Activated CD8-positive, alpha-beta memory T cell treated with anti-CD3 and anti-CD28 coated beads, Interleukin-2, amount 50 U/mL, for 48 hours (primary cell): ENCODE results near the gene USPL1.
A peak's percentile ranks its signal among the peaks of the same experiment; 100 is the strongest.
"Not testable (repeated sequence)": the region's sequence is repeated elsewhere in the genome, so short reads cannot be mapped to it uniquely, and the experiment has no call there.

Experiments
- DNase-seq: peaks from one replicate; pipeline ENCODE4 v3.0.0-alpha.2; 2020

The USPL1 gene

DNA sequence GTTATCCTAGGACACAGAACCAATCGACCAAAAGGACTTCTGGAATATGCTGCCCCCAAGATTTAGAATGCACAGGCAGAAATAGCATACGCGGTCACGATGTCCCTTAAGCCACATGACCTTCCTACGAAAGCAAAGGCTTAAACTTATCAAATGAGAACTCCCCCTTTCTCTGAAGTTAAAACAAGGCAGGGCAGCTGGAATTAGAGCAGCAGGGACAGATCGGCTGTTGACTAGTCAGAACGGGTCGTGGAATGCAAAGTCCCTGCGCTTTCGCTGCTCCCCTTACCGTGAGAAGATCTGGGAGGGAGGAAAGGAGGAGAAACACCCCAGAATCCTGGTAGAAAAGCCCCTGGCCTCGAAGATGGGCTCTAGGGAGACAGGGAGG, 799 bp upstream of the USPL1 start:
- DNase-seq: no peak

DNA sequence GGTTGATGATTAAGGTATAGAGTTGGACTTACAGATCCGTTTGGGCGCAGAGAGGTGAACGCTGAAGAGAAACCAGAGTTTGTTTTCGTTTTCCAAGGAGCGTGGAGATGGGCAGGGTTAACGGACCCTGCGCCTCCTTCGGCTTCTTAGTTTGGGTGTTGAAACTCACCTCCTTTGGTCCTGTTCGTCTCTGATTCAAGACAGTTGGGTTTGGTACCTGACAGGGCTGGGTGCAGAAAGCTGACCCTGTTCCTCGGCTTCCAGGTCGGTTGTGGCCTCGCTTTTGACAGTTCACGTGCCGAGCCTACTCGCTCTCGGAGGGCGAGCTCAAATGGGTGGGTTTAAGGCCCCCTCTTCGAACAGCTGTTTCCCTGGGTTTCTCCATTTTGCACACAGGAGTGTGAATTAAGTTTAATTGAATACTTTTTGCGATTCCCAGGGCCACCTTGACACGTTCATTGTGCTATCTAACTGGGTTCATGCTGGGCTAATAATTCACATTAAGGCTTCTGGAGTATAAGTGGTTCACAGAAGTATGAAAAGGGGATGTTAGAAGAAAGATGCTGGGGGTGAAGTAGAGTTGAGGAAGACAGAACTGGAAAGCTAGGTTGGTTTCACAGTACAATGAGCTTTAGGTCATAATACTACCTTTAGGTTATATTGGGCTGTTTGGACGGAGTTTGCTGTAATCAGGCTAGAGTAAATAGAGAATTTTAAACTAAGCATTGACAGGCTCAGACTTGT, 638 bp downstream of the USPL1 start:
- DNase-seq: peak; percentile 62

DNA sequence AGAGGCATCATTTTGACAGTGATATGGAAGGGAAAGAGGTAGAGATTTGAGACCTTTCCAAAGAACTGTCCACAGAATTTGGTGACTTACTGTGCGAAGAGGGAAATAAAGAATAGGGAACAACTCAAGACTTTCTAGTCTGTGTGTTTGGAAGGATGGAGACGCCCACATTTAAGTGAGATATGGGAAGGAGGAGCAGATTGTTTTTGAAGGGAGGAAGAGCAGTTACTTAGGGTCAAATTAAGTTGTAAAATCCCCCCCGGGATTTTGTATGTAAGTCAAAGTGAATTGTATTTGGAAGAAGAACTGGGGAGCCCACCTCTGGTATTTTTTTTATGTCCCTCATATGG, 1.2 kb downstream of the USPL1 start:
- DNase-seq: no peak

DNA sequence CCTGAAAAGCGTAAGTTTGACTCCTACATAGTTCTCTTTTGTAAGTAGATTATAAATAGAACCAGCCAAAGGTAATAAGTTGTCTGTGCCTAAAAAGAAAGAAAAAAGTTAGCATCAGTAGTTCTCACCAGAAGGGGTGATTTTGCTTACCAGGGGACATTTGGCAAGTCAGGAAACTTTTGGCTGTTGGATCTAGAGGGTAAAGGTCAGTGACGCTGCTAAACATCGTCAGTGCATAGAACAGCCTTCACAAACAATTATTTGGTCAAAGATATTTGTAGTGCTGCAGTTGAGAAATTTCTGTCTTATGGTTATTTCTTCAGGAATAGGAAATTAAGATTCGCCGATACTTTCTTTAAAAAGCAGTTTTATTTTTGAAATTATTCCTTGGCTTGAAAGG, 2.0 kb downstream of the USPL1 start:
- DNase-seq: no peak

DNA sequence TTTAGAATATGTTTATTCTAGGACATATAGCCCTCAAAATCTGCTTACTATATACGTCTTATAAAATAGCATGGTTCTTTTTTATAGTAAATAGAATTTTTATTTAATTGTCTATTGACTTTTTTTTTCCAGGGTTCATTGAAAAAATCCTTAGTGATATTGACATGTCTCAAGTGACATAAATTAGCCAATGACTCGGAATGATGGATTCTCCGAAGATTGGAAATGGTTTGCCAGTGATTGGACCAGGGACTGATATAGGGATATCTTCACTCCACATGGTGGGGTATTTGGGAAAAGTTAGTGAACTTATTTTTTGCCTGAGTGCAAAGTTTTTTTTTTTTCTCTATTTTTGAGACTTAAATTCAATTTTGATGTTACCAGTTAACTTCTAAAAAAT, 3.2 kb downstream of the USPL1 start:
- no peak for DNase-seq

DNA sequence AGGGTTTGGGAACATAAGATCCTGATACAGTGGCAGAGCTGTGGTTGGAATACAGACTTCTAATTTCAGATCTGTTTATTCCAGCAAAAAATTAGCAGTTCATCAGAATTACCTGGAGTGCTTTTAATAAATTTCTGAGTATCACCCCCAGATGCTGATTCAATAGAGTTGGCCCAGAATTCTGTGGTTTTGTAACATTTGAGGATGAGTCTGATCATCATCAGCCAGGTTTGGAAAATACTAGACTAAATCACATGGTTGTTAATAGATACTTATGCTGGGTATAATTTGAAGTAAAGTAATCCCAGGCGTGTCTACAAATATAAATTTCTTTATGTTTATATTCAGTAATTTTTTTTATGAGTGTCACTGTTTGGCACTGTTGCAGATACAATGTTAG, 4.8 kb downstream of the USPL1 start:
- DNase-seq: no peak

DNA sequence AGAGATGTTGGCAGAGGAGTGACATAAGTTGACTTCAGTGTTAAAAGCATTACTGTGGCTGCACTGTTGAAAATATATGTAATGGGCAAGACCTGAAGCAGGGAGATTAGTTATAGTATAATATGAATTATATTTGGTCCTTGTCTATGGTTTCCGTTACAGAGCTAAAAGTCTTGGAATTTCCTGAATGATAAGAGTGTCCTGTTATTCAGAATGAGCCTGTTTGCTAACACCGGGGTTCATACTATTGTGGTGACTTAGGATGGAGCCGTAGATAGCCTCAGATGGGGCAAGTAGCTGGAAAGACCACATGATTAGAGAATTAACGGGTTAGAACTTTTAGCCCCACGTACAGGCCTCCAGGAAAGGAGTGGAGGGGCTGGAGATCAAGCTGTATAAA, 5.7 kb downstream of the USPL1 start:
- DNase-seq: no peak

DNA sequence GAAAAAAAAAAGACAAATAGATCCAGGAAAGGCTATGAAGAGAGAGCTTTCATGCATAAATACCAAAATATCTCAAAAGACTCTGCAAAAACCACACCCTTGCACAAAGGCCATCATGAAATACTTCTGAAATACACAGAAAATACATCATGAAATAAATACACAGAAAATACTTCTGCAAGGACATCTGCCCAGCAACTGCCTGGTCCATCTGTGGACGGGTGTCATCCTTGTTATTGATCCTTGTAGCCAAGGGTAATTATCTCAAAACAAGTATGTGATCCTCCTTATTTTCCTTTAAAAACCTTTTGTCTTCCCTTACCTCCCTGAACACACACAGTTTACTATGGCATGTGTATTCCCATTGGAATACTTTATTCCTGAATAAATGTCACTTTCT, 6.9 kb downstream of the USPL1 start:
- no peak for DNase-seq

DNA sequence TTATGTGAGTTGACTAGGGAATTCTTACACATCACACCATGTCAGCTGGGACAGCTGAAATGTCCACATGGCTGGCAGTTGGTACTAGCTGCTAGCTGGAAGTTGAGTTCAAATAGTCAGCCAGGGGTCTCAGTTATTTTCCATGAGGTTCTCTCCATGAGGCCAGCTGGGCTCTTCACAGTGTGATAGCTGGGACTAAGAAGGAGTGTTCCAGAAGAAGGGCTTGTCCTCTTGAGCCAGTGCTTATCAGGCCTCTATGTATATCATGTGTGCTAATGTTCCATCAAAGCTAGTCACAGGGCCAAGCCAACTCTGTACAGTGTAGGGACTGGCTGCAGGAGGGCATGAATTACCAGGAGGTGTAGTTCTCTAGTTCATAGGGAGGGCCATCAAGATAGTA, 11.8 kb downstream of the USPL1 start:
- no peak for DNase-seq

DNA sequence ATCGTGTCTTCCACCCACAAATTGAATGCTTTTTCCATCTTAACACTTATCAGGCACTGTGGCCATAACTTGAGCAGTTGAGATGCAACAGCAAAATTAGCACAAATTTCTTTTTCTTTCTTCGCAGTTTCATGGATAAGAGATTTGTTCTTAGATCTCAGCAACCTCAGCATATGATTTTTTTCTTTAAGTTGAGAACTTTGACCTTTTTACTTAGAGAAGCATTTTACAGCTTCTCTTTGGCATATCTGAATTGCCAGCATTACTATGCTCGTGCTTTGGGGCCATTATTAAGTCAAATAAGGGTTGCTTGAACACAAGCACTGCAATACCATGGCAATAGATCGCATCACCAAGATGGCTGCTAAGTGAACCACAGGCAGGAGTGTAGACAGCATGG, 16.1 kb downstream of the USPL1 start:
- no peak for DNase-seq

DNA sequence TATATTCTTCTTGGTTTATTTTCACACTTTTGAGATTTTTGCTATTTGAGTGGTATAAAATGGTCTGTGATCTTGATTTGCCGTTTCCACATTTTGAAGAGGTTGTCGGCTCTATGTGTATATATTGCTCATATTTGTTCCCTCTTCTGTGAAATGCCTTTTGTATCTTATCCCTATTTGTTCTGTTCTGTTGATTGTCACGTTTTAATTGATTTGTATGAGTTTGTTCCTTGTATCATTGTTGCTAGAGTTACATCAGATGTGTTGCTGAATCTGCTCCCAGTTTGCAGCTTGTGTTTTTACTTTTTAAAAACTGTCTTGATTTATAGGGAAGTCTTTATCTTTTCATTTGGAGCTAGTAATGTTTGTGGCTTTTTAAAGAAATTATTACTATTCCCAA, 17.1 kb downstream of the USPL1 start:
- no peak for DNase-seq

DNA sequence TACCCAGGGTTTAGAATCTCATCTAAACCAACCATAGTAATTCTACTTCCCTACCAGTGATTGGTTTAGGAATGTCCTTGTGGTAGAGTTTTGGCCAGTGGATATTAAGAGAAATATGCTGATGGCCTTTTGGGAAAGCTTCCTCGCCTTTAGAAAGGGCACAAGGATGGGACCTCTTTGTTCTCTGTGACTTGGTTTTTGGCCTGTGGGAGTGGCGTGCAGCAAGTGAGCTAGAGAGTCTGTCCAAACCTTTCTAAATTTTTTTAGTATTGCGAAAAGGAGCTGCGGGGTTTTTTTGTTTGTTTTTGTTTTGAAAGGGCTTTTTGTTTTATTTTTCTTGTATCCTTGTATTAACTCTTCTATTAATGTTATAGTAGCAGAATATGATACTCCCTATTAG, 20.6 kb downstream of the USPL1 start:
- no peak for DNase-seq

DNA sequence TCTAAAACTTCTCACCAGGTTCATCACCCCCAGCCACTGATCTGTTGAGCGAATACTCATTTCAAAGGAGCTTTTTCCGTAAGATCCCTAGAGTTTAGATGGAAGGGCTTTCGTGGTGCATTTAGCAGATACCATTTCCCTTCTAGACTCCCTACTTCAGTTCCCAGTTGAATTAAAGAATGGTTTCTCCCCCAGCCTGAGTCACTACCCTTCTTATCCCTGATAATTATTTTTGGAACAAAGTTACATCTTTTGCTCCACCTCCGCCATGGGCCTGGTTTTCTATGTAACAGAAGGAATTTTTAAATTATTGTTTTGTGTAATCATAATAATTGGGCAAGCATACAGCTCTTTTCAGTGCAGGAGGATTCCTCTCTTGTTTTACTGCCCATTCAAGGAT, 22.0 kb downstream of the USPL1 start:
- no peak for DNase-seq

DNA sequence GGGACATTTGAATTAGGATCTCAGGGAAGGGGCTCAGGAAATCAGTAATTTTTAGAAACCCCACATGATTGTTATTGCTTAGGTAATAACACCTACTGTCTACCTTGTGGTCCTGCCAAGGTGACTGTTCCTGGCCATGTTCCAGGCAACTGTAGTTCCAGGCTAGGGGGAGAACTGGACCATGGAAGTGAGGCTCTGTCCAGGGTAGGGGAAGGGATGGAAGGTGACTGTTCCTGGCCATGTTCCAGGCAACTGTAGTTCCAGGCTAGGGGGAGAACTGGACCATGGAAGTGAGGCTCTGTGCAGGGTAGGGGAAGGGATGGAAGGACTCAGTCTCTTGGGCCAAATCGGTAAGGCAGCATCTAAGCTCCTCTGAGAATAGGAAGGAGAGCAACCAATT, 23.5 kb downstream of the USPL1 start:
- DNase-seq: not testable (repeated sequence)

DNA sequence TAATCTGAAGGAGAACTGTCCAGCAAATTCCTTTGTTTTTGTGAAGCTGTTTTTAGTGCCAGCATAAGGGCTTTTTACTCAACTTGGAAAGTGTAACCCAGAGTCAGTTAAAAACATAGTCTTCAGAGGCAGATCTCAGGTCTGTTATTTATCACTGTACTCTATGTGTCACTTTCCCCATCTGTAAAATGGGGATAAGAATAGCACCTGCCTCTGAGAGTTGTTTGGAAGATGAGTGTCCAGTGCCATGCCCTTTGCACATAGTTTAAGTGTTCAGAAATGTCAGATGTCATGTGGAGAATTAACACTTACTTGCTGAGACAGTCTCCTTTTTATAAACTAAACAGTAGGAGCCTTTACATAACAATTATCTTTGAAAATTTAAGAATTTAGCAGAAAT, 27.9 kb downstream of the USPL1 start:
- DNase-seq: no peak

DNA sequence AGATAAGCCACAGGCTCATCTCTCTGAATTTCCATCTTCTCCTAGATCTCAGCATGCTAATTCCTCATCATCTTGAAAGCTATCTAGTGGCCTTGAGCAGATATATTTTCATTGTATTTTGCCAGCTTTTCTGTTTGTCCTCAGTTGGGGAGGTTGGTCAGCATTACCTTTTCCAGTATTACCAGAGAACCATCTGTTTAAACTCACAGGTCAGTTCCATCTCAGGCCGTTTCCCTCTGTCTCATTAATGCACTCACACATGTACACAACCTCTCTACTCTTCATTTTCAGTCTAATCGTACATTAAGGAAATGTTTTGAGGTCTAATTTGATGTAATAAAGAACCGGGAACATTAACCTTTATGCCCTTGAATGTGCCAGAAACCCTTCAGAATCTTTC, 29.7 kb downstream of the USPL1 start:
- DNase-seq: no peak

DNA sequence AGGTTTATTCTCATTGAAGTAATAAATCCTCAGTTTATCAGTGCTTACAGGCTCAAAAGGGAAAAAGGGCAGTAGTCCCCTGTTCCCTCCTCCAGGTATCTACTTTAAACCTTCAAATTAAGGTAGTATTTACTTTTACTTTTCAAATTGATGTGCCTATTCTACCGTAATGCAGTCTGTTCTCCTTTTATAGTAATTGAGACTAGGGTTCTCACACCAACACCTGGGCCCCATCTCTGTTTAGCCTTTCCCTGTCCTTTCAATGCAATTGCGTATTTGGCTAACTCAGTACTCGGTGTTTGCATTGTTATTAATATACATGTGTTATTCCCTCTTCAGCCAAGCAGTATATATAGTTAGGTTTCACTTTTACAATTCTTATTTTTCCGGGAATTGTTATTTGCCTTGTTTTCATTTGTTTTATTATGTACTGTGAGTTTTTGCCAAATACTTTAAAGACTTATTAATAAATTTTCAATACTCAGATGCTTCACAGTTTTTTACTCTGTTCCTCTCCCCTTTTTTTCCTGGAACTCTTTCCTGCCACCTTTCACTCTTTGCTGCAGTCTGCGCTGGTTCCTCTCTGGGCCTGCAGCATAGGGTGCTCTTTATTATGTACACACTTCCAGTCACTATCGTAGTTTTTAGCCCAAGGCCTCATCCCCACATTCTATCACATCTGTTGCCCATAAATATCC, 30.3 kb downstream of the USPL1 start:
- no peak for DNase-seq

DNA sequence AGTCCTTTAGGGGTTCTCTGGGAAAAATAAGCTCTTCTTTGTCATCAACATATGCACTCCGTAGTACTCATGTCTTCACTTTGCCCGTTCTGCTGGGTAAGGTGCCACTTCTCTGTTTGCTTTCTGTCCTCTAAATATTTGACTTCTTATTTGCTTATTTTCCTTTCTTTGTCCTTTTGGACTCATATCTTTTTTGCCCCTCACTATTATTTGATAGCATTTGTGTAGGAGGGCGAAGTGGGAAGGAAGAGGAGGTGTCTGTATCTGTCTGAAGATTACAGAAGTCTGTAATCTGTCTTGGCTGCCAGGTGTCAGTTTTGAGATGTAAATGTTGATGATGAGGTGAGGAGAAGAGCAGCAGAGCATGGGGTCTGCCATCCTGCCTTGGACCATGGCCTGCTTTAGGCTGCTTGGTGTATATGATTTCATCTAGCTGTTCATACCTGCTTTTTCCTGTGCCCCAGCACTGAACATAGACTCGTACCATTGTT, 30.8 kb downstream of the USPL1 start:
- DNase-seq: no peak

DNA sequence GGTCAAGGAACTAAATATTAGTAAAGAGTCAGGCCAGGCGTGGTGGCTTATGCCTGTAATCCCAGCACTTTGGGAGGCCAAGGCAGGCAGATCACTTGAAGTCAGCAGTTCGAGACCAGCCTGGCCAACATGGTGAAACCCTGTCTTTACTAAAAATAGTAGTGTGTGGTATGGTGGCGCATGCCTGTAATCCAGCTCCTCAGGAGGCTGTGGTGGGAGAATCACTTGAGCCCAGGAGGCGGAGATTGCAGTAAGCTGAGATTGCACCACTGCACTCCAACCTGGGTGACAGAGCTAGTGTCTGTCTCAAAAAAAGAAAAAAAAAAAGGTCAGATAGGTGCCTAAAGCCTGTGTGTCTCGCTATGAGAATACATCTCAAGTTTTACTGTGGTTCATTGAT, 33.9 kb downstream of the USPL1 start:
- not testable (repeated sequence) for DNase-seq

DNA sequence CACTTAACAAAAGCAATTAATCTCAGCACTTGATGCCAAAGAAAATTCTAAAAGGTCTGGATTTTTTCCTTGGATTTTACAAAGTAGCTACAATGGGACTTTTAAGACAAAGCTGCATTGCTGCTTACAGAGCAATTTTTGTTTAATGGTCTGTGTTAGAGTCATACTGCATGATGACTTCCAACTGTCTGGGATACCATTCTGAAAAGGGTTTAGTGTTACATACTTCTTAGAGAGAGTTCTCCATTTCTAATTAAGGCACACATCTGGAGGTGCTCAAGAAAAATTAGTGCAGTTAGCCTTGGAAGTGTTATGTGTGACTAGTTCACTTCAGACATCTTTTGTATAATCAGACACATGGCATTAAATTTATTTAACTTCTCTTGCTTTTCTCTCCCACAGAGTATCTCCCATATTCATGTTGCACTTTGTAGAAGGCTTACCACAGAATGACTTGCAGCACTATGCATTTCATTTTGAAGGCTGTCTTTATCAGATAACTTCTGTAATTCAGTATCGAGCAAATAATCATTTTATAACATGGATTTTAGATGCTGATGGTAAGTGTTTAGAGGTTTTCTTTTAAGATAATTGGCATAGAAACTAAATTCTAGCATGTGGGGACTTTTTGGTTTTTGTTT, 35.1 kb downstream of the USPL1 start:
- DNase-seq: no peak

DNA sequence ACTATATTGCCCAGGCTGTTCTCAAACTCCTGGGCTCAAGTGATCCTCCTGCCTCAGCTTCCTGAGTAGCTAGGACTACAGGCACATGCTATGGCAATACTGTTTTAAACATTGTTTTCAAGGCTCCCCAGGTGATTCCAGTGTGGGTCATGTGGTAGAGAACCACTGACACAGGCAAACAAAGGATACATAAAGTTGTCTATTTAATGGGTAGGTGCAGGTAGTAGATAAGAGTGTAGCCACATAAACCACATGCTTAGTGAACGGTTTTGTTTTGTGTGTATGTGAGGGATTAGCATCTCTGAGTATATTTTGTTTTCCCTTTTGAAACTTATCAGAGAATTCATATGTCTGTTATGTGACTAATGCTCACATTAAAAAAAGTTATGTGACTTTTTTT, 36.7 kb downstream of the USPL1 start:
- no peak for DNase-seq

DNA sequence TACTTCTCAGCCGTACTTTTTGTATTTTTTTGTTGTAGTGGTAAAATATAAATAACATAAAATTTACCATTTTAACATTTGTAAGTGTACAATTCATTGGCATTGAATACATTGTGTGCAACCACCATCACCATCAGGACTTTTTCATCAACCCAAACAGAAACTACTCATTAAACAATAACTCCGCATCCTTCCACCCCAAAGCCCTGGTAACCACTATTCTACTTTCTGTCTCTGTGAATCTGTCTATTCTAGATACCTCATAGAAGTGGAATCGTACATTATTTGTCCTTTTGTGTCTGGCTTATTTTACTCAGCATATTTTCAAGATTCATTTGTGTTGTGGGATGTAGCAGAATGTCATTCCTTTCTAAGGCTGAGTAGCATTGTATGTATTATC, 38.5 kb downstream of the USPL1 start:
- DNase-seq: no peak

DNA sequence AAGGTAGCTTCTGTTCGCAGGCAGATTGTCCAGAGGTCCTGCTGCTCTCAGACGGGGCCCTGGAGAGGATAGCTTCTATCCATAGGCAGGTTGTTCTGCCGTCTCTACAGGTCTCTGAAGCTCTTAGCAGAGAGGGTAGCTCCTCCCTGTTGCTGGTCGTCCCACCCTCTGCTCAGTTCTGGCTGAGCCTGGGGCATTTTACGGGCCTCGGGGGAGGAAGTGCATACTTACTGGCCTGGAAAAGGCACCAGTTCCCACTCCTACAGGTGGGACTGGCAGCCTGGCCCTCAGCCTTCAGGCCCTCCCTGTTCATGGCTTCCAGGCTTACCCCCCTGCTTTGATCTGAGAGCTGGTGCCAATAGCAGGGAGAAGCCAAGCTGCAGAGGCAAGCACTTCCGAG, 42.3 kb downstream of the USPL1 start:
- no peak for DNase-seq

DNA sequence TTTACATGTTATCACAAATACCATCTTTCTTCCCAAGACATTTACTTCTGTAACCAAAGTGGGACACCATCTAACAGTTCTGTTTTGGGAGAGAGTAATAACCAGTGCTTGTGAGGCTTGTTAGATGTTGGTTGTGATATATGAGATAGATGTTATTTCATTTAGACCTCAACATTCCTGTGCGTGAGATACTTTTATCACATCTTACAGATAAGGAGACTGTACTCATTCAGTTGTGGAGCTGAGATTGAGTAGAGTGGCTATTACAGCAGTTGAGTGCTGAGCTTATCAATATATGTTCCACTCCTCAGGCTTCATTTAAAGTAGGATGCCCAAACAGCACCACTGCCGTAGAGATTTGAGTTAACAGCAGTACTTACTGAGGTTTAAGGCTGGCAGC, 43.1 kb downstream of the USPL1 start:
- no peak for DNase-seq
